HL-60 (cell line): ENCODE measurements around the gene PIP5K1B.

Experiments used
- DNase-seq, 2 experiments: peaks; one replicate each; pipeline ENCODE4 v3.0.0-alpha.2; 2010 to 2020; ENCODE audit warnings: low read depth in 1 of 2, low spot score in 1 of 2
- H3K27ac ChIP-seq: fragments of 250-450 bp; sonication (Bioruptor Pico); replicated peaks from 2 replicates; pipeline ENCODE4 v1.5.1; 2020; ENCODE audit warnings: mild to moderate bottlenecking, moderate library complexity
- H3K27me3 ChIP-seq: fragments of 250-450 bp; sonication (Bioruptor Pico); 2 replicates; pipeline ENCODE4 v1.5.1; 2021; ENCODE audit warnings: mild to moderate bottlenecking, moderate library complexity; ENCODE audit not compliant: insufficient read depth, poor library complexity, severe bottlenecking
- H3K4me3 ChIP-seq: replicated peaks from 2 replicates; pipeline ENCODE4 v1.5.1; 2011; ENCODE audit warnings: mild to moderate bottlenecking, control low read depth, low read length; ENCODE audit not compliant: insufficient read depth
- GABPA ChIP-seq: IDR thresholded peaks from 2 replicates; pipeline ENCODE4 v1.6.1; 2012; ENCODE audit warnings: low read depth
- POLR2AphosphoS5 ChIP-seq: IDR thresholded peaks from 2 replicates; pipeline ENCODE4 v1.6.1; 2012; ENCODE audit warnings: low read depth
- SPI1 ChIP-seq: IDR thresholded peaks from 2 replicates; pipeline ENCODE4 v1.6.1; 2012; ENCODE audit warnings: low read depth, mild to moderate bottlenecking, borderline replicate concordance
- TF ChIP-seq, protein P1 (sequence below): IDR thresholded peaks from 2 replicates; pipeline ENCODE4 v1.6.1; 2012; ENCODE audit warnings: low read depth; ENCODE audit not compliant: insufficient replicate concordance
- TF ChIP-seq, protein P2 (sequence below): IDR thresholded peaks from one replicate; pipeline ENCODE4 v1.5.1; 2011; ENCODE audit warnings: low read length, control low read depth, inconsistent platforms; ENCODE audit not compliant: insufficient read depth

The PIP5K1B gene

DNA sequence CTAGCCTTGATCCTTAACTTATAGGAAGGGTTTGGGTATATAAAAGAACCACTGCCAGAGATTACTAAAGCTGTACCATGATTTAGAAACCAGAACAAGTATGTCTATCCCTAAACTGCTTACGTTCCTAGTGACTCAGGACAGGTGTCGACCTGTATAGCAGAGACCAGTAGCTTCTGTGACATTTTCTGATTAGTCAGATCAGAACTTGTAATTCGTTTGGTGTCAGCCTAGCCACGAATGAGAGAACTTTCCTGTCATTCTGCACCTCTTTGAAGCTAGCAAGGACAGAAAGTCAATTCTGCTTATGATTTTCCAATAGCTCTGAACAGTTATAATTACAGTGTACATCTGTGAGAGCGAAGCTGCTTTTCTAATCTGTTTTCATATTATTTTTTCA, 269.4 kb downstream of the PIP5K1B start:
- H3K4me3 ChIP-seq: no peak overlapping the region
- H3K27me3 ChIP-seq: no peaks in the 10 kb centered on the region
- no peak overlapping the region for H3K27ac ChIP-seq
- no peak for TF ChIP-seq POLR2AphosphoS5
- TF ChIP-seq GABPA: no peak
- TF ChIP-seq, protein P1, sequence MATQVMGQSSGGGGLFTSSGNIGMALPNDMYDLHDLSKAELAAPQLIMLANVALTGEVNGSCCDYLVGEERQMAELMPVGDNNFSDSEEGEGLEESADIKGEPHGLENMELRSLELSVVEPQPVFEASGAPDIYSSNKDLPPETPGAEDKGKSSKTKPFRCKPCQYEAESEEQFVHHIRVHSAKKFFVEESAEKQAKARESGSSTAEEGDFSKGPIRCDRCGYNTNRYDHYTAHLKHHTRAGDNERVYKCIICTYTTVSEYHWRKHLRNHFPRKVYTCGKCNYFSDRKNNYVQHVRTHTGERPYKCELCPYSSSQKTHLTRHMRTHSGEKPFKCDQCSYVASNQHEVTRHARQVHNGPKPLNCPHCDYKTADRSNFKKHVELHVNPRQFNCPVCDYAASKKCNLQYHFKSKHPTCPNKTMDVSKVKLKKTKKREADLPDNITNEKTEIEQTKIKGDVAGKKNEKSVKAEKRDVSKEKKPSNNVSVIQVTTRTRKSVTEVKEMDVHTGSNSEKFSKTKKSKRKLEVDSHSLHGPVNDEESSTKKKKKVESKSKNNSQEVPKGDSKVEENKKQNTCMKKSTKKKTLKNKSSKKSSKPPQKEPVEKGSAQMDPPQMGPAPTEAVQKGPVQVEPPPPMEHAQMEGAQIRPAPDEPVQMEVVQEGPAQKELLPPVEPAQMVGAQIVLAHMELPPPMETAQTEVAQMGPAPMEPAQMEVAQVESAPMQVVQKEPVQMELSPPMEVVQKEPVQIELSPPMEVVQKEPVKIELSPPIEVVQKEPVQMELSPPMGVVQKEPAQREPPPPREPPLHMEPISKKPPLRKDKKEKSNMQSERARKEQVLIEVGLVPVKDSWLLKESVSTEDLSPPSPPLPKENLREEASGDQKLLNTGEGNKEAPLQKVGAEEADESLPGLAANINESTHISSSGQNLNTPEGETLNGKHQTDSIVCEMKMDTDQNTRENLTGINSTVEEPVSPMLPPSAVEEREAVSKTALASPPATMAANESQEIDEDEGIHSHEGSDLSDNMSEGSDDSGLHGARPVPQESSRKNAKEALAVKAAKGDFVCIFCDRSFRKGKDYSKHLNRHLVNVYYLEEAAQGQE: no peak
- TF ChIP-seq, protein P2, sequence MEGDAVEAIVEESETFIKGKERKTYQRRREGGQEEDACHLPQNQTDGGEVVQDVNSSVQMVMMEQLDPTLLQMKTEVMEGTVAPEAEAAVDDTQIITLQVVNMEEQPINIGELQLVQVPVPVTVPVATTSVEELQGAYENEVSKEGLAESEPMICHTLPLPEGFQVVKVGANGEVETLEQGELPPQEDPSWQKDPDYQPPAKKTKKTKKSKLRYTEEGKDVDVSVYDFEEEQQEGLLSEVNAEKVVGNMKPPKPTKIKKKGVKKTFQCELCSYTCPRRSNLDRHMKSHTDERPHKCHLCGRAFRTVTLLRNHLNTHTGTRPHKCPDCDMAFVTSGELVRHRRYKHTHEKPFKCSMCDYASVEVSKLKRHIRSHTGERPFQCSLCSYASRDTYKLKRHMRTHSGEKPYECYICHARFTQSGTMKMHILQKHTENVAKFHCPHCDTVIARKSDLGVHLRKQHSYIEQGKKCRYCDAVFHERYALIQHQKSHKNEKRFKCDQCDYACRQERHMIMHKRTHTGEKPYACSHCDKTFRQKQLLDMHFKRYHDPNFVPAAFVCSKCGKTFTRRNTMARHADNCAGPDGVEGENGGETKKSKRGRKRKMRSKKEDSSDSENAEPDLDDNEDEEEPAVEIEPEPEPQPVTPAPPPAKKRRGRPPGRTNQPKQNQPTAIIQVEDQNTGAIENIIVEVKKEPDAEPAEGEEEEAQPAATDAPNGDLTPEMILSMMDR: no peak
- TF ChIP-seq SPI1: no peak
- no peak for DNase-seq

DNA sequence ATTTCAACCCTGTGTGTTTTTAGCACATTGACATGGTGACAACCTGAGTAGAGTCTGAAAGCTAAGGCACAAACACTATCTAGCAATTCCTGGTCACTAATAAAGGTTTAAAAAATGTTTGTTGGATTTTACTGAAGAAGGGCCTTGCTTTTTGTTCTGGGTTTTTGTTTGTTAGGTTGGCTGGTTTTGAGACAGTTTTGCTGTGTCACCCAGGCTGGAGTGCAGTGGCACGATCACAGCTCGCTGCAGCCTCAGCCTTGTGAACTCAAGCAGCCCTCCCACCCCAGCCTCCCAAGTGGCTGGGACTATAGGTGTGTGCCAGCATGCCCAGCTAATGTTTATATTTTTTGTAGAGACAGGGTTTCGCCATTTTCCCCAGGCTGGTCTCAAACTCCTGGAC, 269.9 kb downstream of the PIP5K1B start:
- H3K27me3 ChIP-seq: no peaks in the 10 kb centered on the region
- H3K27ac ChIP-seq: no peak overlapping the region
- TF ChIP-seq, protein P1: no peak
- TF ChIP-seq, protein P2: no peak
- TF ChIP-seq SPI1 (no peak), POLR2AphosphoS5 (no peak), GABPA (no peak)
- no peak overlapping the region for H3K4me3 ChIP-seq
- no peak for DNase-seq

DNA sequence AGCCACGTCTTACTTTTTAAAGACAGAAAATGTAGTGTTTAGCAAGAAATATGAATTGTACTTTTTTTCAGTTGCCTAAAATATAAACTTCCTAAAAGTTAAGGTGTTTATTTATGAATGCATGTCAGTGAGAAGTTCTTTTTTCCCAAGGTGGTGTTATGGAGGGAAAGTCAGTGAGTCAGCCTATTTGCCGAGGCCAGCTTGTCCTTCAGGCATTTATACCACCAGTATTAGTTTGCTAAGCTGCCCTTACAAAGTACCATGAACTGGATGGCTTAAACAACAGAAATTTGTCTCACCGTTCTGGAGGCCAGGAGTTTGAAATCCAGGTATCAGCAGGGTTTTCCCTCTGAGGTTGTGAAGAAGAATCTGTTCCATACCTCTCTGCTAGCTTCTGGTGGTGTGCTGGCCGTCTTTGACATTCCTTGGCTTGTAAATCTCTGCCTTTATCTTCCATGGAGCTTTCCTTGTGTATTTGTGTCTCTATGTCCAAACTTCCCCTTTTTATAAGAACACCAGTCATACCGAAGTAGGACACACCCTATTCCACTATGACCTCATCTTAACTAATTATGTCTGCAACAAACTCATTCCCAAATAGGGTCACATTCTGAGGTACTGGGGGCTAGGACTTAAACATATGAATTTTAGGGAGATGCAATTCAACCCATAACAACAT, 270.5 kb downstream of the PIP5K1B start:
- no peak for DNase-seq
- no peaks in the 10 kb centered on the region for H3K27me3 ChIP-seq
- H3K4me3 ChIP-seq: no peak overlapping the region
- H3K27ac ChIP-seq: no peak overlapping the region
- TF ChIP-seq SPI1 (no peak), GABPA (no peak), POLR2AphosphoS5 (no peak)
- TF ChIP-seq, protein P1: no peak
- TF ChIP-seq, protein P2: no peak
